NCI-H526 treated with DMSO at 0.1 percent for 48 hours (cell line): Measurements from ENCODE around the gene PLAAT5.
"Not testable (repeated sequence)": the region's sequence is repeated elsewhere in the genome, so short reads cannot be mapped to it uniquely, and the experiment has no call there.

Source experiments
- DNase-seq: peaks from one replicate; lab custom pipeline; 2025; lab: John Stamatoyannopoulos, UW

The PLAAT5 gene

DNA sequence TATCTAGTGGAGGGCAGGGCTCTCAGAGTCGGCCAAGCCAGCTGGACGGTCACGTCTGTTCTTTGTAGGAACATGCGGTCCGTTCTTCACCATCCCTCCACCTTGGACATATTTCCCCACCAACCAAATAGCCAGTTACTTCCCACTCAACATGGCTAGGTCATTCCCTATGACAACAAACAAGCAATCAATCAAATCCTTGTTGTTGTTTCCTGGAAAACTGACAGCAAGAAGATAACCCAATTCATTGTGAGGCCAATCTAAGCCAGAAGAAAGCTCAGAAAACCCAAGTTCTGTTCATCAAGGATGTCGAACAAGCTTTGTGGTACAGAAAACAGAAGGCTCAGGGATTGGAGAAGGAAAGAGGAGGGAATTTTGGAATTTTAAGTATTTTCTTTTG lies 10.9 kb downstream of the PLAAT5 start:
- DNase-seq = no peak

DNA sequence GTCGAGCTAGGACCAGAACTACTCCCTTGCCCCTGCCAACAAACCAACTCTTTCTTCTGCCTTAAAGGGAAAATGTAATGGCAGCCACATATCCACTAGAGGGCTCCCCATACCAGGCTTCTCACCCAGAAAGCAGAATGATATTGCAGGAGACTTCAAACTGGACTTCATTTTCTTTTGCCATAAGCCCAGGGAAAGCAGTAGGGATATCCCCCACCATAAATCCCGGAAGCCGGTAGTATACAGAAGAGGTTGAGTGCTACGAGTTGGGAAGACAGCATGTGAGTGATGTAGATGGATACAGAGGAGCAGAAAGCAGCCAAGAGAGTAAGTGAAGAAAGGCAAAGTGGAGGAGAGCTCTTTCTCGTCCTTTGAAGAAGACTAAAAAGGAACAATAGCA lies 12.1 kb downstream of the PLAAT5 start:
- peak; percentile 73 for DNase-seq

DNA sequence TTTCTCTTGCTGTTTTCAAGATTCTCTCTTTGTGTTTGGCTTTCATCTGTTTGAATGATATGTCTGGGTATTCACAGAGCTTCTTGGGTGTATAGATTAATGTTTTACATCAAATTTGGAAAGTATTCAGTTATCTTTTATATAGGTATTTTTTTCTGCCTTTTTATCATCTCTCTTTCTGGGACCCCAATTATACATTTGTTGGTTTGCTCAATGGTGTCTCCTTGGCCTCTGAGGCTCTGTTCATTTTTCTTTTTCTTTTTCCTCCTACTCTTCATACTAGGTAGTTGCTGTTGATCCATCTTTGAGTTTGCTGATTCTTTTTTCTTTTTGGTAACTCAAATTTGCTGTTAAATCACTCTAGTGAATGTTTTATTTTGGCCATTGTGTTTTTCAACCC lies 14.3 kb downstream of the PLAAT5 start:
- no peak for DNase-seq

DNA sequence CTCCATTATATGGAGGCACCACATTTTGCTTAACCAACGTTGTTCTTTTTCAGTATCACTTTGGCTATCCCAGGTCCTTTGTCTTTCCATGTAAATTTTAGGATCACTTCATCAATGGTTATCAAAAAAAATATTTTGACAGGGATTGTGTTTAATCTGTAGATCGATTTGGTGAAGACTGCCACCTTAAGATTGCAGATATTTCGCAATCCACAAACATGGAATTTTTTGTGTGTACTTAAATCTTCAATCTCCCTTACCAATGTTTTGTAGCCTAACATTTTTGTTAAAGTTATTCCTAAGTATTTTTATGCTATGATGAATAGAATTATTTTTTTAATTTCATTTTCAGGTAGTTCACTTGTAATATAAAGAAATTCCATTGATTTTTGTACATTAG lies 18.6 kb downstream of the PLAAT5 start:
- no peak for DNase-seq

DNA sequence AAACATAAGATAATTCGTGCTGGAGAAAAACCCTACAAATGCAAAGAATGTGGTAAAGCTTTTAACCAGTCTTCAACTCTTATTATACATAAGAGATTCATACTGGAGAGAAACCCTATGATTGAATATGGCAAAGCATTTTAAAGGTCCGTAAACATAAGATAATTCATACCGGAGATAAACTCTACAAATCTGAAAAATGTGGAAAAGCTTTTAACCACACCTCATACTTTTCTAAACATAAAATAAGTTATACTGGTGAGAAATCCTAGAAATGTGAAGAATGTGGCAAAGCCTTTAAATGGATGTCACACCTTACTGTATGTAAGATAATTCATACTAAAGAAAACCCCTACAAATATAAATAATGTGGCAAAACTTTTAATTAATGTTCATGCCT lies 20.7 kb downstream of the PLAAT5 start:
- DNase-seq = no peak

DNA sequence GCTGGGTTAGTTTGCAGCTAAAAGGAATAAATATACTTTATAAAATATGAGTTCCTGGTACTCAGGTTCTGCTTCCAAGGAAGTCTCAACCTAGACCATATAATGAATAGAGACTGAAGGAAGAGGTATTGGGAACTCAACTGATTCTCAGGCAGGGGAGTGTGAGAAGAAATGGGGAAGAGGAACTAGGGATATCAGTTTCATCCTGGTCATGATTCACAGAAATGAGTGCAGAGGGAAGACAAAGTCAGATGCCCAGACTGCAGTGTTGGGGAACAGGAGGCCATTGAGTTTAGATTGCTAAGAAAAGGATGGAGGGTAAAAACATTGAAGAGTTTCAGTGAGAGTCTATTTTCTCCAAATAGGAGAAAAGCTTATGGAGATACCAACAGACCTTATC lies 28.8 kb downstream of the PLAAT5 start:
- no peak for DNase-seq

DNA sequence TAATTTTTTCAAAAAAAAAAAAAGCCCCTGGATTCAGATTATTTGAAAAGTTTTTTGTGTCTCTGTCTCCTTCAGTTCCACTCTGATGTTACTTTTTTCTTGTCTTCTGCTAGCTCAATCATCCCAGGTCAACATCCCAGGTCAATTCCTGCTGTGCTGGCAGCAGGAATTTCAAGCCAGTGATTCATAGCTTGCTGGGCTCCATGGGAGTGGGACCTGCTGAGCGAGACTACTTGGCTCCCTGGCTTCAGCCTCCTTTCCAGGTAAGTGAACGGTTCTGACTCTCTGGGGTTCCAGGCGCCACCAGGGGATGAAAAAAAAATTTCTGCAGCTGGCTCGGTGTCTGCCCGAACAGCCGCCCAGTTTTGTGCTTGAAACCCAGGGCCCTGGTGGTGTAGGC lies 31.4 kb downstream of the PLAAT5 start:
- no peak for DNase-seq

DNA sequence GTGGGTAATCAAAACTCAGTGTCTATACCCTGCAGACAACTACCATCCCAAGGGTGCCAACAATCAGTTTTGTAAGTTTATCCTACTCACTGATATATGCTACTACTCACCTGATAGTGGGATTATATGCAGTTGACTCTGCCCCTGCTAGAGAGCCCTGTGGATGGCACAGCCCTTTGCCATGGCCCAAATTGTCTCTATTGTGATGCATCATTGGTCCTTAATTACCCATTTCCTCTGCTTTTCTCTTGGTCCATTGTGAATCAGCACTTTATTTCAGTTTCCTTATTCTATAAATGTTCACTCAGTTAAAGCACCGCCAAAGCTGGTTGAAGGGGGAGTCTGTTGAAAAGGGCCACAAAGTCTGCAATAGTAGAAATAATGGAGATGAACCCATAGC lies 42.3 kb downstream of the PLAAT5 start:
- DNase-seq = no peak

DNA sequence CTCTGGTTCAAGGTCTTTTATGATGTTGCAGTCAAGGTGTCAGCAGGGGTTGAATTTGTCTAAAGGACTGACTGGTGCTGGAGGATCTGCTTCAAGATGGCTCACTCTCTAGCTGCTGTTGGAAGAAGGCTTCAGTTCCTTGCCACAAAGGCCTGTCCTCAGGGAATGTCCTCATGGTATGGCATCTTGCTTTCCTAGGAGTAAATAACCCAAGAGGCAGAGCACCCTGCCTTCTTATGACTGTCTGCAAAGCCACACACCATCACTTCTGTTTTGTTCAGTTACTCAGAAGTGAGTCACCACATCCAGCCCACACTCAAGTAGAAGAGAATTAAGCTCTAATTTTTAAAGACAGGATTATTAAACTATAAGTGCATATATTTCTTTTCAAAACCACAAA lies 45.2 kb downstream of the PLAAT5 start:
- no peak for DNase-seq

DNA sequence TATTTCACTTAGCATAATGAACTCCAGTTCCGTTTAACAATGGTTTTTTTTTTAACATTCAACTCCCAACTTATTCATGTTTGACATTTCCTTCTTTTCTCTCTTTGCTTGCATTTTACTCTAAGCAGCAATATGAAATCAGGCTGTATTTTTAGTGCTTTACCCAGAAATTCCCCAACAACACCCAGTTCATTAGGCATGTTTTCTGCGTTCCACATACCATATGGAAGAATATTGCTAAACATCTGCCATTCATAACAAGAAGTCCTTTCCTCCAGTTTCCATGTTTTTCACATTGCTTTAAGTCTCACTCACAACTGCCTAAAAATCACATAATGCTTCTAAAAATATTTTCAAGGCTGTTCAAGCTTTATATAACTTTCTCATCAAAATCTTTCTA lies 45.8 kb downstream of the PLAAT5 start:
- DNase-seq = no peak

DNA sequence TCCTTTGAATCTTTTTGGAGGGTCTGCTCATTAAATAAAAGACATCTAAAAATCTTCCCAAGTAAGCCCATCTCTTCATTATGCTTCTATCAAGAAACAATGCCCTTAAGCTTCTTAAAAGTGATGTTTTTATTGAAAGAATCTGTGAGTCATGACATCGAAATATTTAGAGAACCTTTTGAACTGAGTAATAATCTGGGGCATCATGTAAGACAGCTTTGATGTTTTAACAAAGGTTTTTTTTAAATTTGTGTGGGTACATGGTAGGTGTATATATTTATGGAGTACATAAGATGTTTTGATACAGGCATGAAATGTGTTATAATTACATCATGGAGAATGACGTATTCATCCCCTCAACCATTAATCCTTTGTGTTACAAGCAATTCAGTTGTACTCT lies 46.8 kb downstream of the PLAAT5 start:
- no peak for DNase-seq

DNA sequence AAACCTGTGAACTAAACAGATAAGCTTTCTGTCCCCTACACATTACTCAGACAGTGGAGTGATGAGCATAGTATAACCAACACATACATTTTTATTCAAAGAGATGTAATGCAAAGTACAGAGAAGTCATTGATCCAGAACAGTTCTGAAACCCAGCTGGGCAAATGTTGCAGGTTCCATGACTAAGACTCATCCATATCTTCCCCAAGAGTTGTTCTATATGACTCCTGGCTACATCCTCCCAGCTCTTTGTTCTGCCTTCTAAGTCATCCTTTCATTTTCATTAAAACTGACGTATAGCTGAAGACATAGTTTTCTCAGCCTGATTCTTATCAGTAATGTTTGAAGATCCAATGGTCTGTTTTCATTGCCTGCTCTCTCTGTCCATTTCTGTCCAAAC lies 47.3 kb downstream of the PLAAT5 start:
- no peak for DNase-seq

DNA sequence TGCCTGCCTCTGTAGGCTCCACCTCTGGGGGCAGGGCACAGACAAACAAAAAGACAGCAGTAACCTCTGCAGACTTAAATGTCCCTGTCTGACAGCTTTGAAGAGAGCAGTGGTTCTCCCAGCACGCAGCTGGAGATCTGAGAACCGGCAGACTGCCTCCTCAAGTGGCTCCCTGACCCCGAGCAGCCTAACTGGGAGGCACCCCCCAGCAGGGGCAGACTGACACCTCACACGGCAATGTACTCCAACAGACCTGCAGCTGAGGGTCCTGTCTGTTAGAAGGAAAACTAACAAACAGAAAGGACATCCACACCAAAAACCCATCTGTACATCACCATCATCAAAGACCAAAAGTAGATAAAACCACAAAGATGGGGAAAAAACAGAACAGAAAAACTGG lies 55.1 kb downstream of the PLAAT5 start:
- not testable (repeated sequence) for DNase-seq

DNA sequence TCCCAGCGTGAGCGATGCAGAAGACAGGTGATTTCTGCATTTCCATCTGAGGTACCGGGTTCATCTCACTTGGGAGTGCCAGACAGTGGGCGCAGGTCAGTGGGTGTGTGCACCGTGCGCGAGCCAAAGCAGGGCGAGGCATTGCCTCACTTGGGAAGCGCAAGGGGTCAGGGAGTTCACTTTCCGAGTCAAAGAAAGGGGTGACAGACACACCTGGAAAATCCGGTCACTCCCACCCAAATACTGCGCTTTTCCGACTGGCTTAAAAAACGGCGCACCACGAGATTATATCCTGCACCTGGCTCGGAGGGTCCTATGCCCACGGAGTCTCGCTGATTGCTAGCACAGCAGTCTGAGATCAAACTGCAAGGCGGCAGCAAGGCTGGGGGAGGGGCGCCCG lies 55.6 kb downstream of the PLAAT5 start:
- DNase-seq = not testable (repeated sequence)

DNA sequence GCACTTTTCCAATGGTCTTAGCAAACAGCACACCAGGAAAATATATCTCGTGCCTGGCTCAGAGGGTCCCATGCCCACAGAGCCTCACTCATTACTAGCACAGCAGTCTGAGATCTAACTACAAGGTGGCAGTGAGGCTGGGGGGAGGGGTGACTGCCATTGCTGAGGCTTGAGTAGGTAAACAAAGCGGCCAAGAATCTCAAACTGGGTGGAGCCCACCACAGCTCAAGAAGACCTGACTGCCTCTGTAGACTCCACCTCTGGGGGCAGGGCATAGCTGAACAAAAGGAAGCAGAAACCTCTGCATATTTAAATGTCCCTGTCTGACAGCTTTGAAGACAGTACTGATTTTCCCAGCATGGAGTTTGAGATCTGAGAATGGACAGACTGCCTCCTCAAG lies 60.2 kb downstream of the PLAAT5 start:
- not testable (repeated sequence) for DNase-seq

DNA sequence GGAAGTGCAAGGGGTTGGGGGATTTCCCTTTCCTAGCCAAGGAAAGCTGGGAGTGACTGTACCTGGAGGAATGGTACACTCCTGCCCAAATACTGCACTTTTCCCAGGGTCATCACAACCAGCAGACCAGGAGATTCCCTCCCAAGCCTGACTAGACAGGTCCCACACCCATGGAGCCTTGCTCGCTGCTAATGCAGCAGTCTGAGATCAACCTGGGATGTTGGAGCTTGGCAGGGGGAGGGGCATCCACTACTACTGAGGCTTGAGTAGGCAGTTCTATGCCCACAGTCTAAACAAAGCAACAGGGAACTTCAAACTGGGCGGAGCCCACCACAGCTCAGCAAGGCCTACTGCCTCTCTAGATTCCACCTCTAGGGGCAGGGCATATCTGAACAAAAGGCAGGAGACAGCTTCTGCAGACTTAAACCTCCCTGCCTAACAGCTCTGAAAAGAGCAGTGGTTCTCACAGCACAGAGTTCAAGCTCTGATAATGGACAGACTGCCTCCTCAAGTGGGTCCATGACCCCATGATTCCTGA lies 62.9 kb downstream of the PLAAT5 start:
- no peak for DNase-seq

DNA sequence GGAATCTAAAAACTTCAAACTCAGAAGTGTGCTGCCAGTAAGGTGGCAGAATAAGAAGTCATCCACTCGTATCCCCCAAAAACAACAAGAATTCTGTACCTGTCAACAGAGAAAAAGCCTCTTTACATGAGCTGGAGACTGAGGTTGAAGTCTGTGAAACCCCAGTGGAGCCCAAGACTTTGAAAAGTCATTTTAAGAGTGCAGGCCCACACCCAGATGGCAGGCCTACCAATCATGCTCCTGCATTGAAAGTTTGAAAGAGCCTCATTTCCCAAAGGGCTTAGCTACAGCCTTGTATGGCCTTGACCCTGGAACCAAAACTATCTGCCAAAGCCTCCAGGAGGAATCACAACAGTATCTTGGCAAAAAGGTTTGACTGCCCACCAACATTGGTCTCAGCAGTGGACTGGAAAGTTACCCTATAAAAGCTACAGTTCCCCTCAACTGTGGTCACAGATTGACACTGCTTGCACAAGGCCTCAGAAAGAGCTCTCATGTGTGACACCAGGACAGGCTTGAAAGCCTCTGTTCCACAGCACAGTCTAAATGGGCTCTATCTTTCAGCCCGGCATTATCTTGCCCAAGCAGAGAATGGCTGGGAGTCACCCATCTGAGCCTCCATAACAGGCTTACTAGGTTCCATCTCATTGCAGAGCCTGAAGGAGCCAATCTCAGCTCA lies 73.7 kb downstream of the PLAAT5 start:
- no peak for DNase-seq
